Ascending aorta (tissue), 2 donors: ENCODE results near the gene TMUB1. TPM values are rescaled to one million over a fixed set of nuclear protein-coding genes. Genes with fewer than 3 reads are reported as not detected.

Experiments
- DNase-seq, 2 donors: peaks; one replicate each; pipeline ENCODE4 v3.0.0-alpha.2; 2019; ENCODE audit warnings: low spot score in 2 of 2
- H3K27ac ChIP-seq, 2 donors: fragments of 200-600 bp; sonication (generic); one replicate each; pipeline ENCODE4 v1.5.1; 2016 to 2017; ENCODE audit warnings: mild to moderate bottlenecking in 1 of 2
- H3K27me3 ChIP-seq: fragments of 200-600 bp; sonication (generic); one replicate; pipeline ENCODE4 v1.5.1; 2017
- H3K36me3 ChIP-seq, 2 donors: fragments of 200-600 bp; sonication (generic); one replicate each; pipeline ENCODE4 v1.5.1; 2016
- H3K4me1 ChIP-seq, 2 donors: fragments of 200-600 bp; sonication (generic); one replicate each; pipeline ENCODE4 v1.5.1; 2016 to 2017; ENCODE audit warnings: mild to moderate bottlenecking in 1 of 2
- H3K4me3 ChIP-seq, 2 donors: fragments of 200-600 bp; sonication (generic); one replicate each; pipeline ENCODE4 v1.5.1; 2016 to 2017; ENCODE audit warnings: mild to moderate bottlenecking in 1 of 2
- H3K9me3 ChIP-seq, 2 donors: fragments of 200-600 bp; sonication (generic); one replicate each; pipeline ENCODE4 v1.5.1; 2016
- CTCF ChIP-seq, 3 experiments: fragments of 200-600 bp in 2 of 3; fragments of 450-650 bp in 1 of 3; sonication (generic) in 2 of 3; IDR thresholded peaks; one replicate each; pipeline ENCODE4 v1.5.1; 2016 to 2019; ENCODE audit warnings: antibody characterized with exemption in 3 of 3, mild to moderate bottlenecking in 1 of 3, moderate library complexity in 1 of 3
- intact Hi-C: fragments of 100-400 bp; cut with DNase I; formaldehyde crosslinking; loops from one replicate; pipeline ENCODE4 v1.15.1; 2023
- total RNA-seq: library from RNA; depleted of rRNA; stranded (reverse); fragments of >200 nt; gene quantifications from one replicate; pipeline ENCODE4 v1.1.0, GENCODE V29; 2016

Gene TMUB1
- total RNA-seq, 1 donor from 2014 or later = 143 TPM

- no peak for DNase-seq
- H3K9me3 ChIP-seq = no peaks in the 10 kb centered on the region
- no peaks in the 10 kb centered on the region for H3K27me3 ChIP-seq
- H3K27ac ChIP-seq = no peak overlapping the region
- no peak for TF ChIP-seq CTCF (IDR thresholded peaks at IDR 0.05)
- H3K4me1 ChIP-seq = peaks cover 6 to 11% of the 10 kb centered on the region in 2 donors
- peaks cover 21 to 32% of the 10 kb centered on the region in 2 donors for H3K36me3 ChIP-seq
- intact Hi-C loops = no loop called here
- no peak overlapping the region for H3K4me3 ChIP-seq
Measured at GRCh38 chr7:151034312-151035025, 48.8 kb downstream of the TMUB1 start.

GRCh38 chr7:151033864-151034249, 49.4 kb downstream of the TMUB1 start:
- intact Hi-C loops = no loop called here
- H3K27me3 ChIP-seq = no peaks in the 10 kb centered on the region
- no peak overlapping the region for H3K4me3 ChIP-seq
- no peak for TF ChIP-seq CTCF (IDR thresholded peaks at IDR 0.05)
- H3K36me3 ChIP-seq = peaks cover 21 to 32% of the 10 kb centered on the region in 2 donors
- no peak for DNase-seq
- H3K9me3 ChIP-seq = no peaks in the 10 kb centered on the region
- H3K4me1 ChIP-seq = peaks cover 4 to 13% of the 10 kb centered on the region in 2 donors
- no peak overlapping the region for H3K27ac ChIP-seq

- intact Hi-C loops = no loop called here
- Histone ChIP-seq H3K27ac (no peak overlapping the region), H3K4me1 (peaks cover 0 to 7% of the 10 kb centered on the region in 2 donors), H3K36me3 (peaks cover 21 to 32% of the 10 kb centered on the region in 2 donors), H3K9me3 (no peaks in the 10 kb centered on the region), H3K4me3 (no peak overlapping the region), H3K27me3 (no peaks in the 10 kb centered on the region)
- DNase-seq = no peak
- no peak for TF ChIP-seq CTCF (IDR thresholded peaks at IDR 0.05)
Measured at GRCh38 chr7:151032936-151033863, 50.1 kb downstream of the TMUB1 start.

Other genes with a start within 250 kb of the TMUB1 start
- 0.75 TPM for gene AOC1, start 231.0 kb downstream of the TMUB1 start, total RNA-seq
- not detected for gene KCNH2, start 105.2 kb downstream of the TMUB1 start, total RNA-seq
- 185 TPM for gene NOS3, start 92.5 kb downstream of the TMUB1 start, total RNA-seq
- gene ATG9B, start 59.0 kb downstream of the TMUB1 start, total RNA-seq = not detected
- 50.8 TPM for gene ABCB8, start 55.0 kb downstream of the TMUB1 start, total RNA-seq
- not detected for gene ASIC3, start 35.0 kb downstream of the TMUB1 start, total RNA-seq
- 15.8 TPM for gene CDK5, start 25.6 kb downstream of the TMUB1 start, total RNA-seq
- 390 TPM for gene SLC4A2, start 23.9 kb downstream of the TMUB1 start, total RNA-seq
- 121 TPM for gene FASTK, start 2.7 kb downstream of the TMUB1 start, total RNA-seq
- gene AGAP3, start 3.0 kb upstream of the TMUB1 start, total RNA-seq = 82.6 TPM
- gene GBX1, start 84.2 kb upstream of the TMUB1 start, total RNA-seq = not detected
- gene ASB10, start 103.8 kb upstream of the TMUB1 start, total RNA-seq = not detected
- gene H2BK1, start 127.0 kb upstream of the TMUB1 start, total RNA-seq = not detected
- 85.3 TPM for gene ABCF2, start 143.7 kb upstream of the TMUB1 start, total RNA-seq
- gene CHPF2, start 149.0 kb upstream of the TMUB1 start, total RNA-seq = 40.3 TPM
- 105 TPM for gene SMARCD3, start 165.2 kb upstream of the TMUB1 start, total RNA-seq